HEK293 (cell line): ENCODE results near the gene TMED9.

Source experiments
- CTCF ChIA-PET: fragments of 350-600 bp; formaldehyde crosslinking; extraction: SDS; loops from one replicate; lab custom pipeline; 2021; ENCODE audit warnings: antibody characterized with exemption; lab: Yijun Ruan, JAX
- POLR2A ChIA-PET: fragments of 300-600 bp; formaldehyde crosslinking; extraction: SDS; loops from one replicate; lab custom pipeline; 2020; ENCODE audit warnings: antibody characterized with exemption, inconsistent platforms; lab: Yijun Ruan, JAX
- H3K27ac ChIP-seq: fragments of 200-500 bp; sonication (Bioruptor generic); 2 replicates; pipeline ENCODE4 v1.5.1; 2014; ENCODE audit warnings: low read depth, low read length, control low read depth, inconsistent platforms; ENCODE audit errors: extremely low read depth
- H3K36me3 ChIP-seq, 2 experiments: fragments of 200-500 bp in 1 of 2; sonication (Bioruptor generic) in 1 of 2; 1 replicate in 1 of 2; 2 replicates in 1 of 2; pipeline ENCODE4 v1.5.1; 2014 to 2017; ENCODE audit warnings: inconsistent platforms in 2 of 2, low read length in 2 of 2; ENCODE audit not compliant: control insufficient read depth in 2 of 2, insufficient read depth in 1 of 2
- H3K4me1 ChIP-seq: fragments of 200-500 bp; sonication (Bioruptor generic); 2 replicates; pipeline ENCODE4 v1.5.1; 2014; ENCODE audit warnings: mild to moderate bottlenecking, low read length, inconsistent platforms; ENCODE audit not compliant: control insufficient read depth, insufficient read depth
- H3K4me3 ChIP-seq: 2 replicates; pipeline ENCODE4 v1.5.1; 2011; ENCODE audit warnings: low read depth, mild to moderate bottlenecking, control low read depth, low read length, moderate library complexity
- H3K9me3 ChIP-seq: fragments of 200-500 bp; sonication (Bioruptor generic); 2 replicates; pipeline ENCODE4 v1.5.1; 2014; ENCODE audit warnings: low read depth, low read length, inconsistent platforms; ENCODE audit not compliant: control insufficient read depth, insufficient read depth
- GLI2 ChIP-seq: fragments of 450-650 bp; formaldehyde crosslinking; IDR thresholded peaks from 2 replicates; pipeline ENCODE4; 2017; ENCODE audit warnings: missing biosample characterization, missing genetic modification characterization, low read depth, borderline replicate concordance
- KLF7 ChIP-seq: fragments of 450-650 bp; formaldehyde crosslinking; IDR thresholded peaks from 2 replicates; pipeline ENCODE4 v1.5.1; 2016; ENCODE audit warnings: missing biosample characterization, missing genetic modification characterization, borderline replicate concordance
- OVOL3 ChIP-seq: fragments of 450-650 bp; formaldehyde crosslinking; IDR thresholded peaks from 2 replicates; pipeline ENCODE4 v1.5.1; 2016; ENCODE audit warnings: missing biosample characterization, missing genetic modification characterization
- SCRT2 ChIP-seq: fragments of 450-650 bp; formaldehyde crosslinking; IDR thresholded peaks from 2 replicates; pipeline ENCODE4 v1.5.1; 2016; ENCODE audit warnings: missing biosample characterization, missing genetic modification characterization
- SP2 ChIP-seq: fragments of 450-650 bp; formaldehyde crosslinking; IDR thresholded peaks from 2 replicates; pipeline ENCODE4 v1.5.1; 2016; ENCODE audit warnings: missing biosample characterization, missing genetic modification characterization
- ZBTB10 ChIP-seq: fragments of 450-650 bp; formaldehyde crosslinking; IDR thresholded peaks from 2 replicates; pipeline ENCODE4 v1.5.1; 2016; ENCODE audit warnings: missing biosample characterization, missing genetic modification characterization
- ZNF132 ChIP-seq: fragments of 450-650 bp; formaldehyde crosslinking; IDR thresholded peaks from 2 replicates; pipeline ENCODE4 v1.5.1; 2017; ENCODE audit warnings: missing biosample characterization, missing genetic modification characterization, borderline replicate concordance
- ZNF138 ChIP-seq: fragments of 450-650 bp; formaldehyde crosslinking; IDR thresholded peaks from 2 replicates; pipeline ENCODE4 v1.5.1; 2016; ENCODE audit warnings: missing biosample characterization, missing genetic modification characterization, borderline replicate concordance
- ZNF16 ChIP-seq: fragments of 450-650 bp; formaldehyde crosslinking; IDR thresholded peaks from 2 replicates; pipeline ENCODE4 v1.5.1; 2016; ENCODE audit warnings: low read depth, missing biosample characterization, missing genetic modification characterization
- ZNF184 ChIP-seq: fragments of 450-650 bp; IDR thresholded peaks from 2 replicates; pipeline ENCODE4 v1.5.1; 2018; ENCODE audit warnings: missing biosample characterization, mild to moderate bottlenecking, missing genetic modification characterization
- ZNF394 ChIP-seq: fragments of 450-650 bp; formaldehyde crosslinking; IDR thresholded peaks from 2 replicates; pipeline ENCODE4 v1.5.1; 2016; ENCODE audit warnings: missing biosample characterization, missing genetic modification characterization, mild to moderate bottlenecking, moderate library complexity, borderline replicate concordance
- ZNF404 ChIP-seq: fragments of 450-650 bp; formaldehyde crosslinking; IDR thresholded peaks from 2 replicates; pipeline ENCODE4 v1.5.1; 2017; ENCODE audit warnings: missing biosample characterization, missing genetic modification characterization
- ZNF48 ChIP-seq: fragments of 450-650 bp; formaldehyde crosslinking; IDR thresholded peaks from 2 replicates; pipeline ENCODE4 v1.5.1; 2016; ENCODE audit warnings: missing biosample characterization, missing genetic modification characterization
- ZNF514 ChIP-seq: fragments of 450-650 bp; formaldehyde crosslinking; IDR thresholded peaks from 2 replicates; pipeline ENCODE4 v1.5.1; 2016; ENCODE audit warnings: missing biosample characterization, missing genetic modification characterization
- ZNF518A ChIP-seq: fragments of 450-650 bp; formaldehyde crosslinking; conservative IDR thresholded peaks from 2 replicates; pipeline ENCODE4 v1.5.1; 2016; ENCODE audit warnings: low read depth, missing biosample characterization, missing genetic modification characterization
- ZNF530 ChIP-seq: fragments of 450-650 bp; formaldehyde crosslinking; IDR thresholded peaks from 2 replicates; pipeline ENCODE4 v1.5.1; 2016; ENCODE audit warnings: low read depth, missing biosample characterization, missing genetic modification characterization
- ZNF555 ChIP-seq: fragments of 450-650 bp; formaldehyde crosslinking; conservative IDR thresholded peaks from 2 replicates; pipeline ENCODE4 v1.5.1; 2017; ENCODE audit warnings: missing biosample characterization, mild to moderate bottlenecking, missing genetic modification characterization, inconsistent platforms
- ZNF660 ChIP-seq: fragments of 450-650 bp; IDR thresholded peaks from 2 replicates; pipeline ENCODE4 v1.5.1; 2018; ENCODE audit warnings: missing biosample characterization, mild to moderate bottlenecking, missing genetic modification characterization
- ZNF837 ChIP-seq: fragments of 450-650 bp; formaldehyde crosslinking; IDR thresholded peaks from 2 replicates; pipeline ENCODE4 v1.5.1; 2016; ENCODE audit warnings: missing biosample characterization, missing genetic modification characterization
- ZXDB ChIP-seq: fragments of 450-650 bp; formaldehyde crosslinking; IDR thresholded peaks from 2 replicates; pipeline ENCODE4 v1.5.1; 2016; ENCODE audit warnings: missing biosample characterization, missing genetic modification characterization
- TF ChIP-seq, protein P1 (sequence below): fragments of 450-650 bp; formaldehyde crosslinking; IDR thresholded peaks from 2 replicates; pipeline ENCODE4 v1.5.1; 2016; ENCODE audit warnings: missing biosample characterization, missing genetic modification characterization

Gene TMED9

DNA sequence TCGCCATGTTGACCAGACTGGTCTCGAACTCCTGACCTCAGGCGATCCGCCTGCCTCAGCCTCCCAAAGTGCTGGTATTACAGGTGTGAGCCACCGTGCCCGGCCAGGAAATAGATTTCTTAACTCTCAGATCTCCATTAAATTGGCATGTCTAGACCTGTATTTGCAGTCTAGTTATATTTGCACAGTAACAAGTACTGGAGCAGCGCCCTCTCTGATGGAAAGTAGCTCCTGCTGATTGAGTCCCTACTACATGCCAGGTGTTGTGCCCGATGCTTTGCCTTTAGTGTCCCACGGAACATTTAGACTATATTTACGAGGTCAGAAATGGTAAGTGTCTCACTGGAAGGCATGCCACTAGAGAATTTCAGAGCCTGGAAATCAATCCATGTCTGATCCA, 15.8 kb upstream of the TMED9 start:
- no peak overlapping the region for H3K4me3 ChIP-seq
- H3K4me1 ChIP-seq: no peaks in the 10 kb centered on the region
- H3K36me3 ChIP-seq: no peaks in the 10 kb centered on the region
- no peak for TF ChIP-seq ZNF514
- no peak for TF ChIP-seq ZNF394
- TF ChIP-seq KLF7 (tag by site-specific recombination): no peak
- TF ChIP-seq, protein P1, sequence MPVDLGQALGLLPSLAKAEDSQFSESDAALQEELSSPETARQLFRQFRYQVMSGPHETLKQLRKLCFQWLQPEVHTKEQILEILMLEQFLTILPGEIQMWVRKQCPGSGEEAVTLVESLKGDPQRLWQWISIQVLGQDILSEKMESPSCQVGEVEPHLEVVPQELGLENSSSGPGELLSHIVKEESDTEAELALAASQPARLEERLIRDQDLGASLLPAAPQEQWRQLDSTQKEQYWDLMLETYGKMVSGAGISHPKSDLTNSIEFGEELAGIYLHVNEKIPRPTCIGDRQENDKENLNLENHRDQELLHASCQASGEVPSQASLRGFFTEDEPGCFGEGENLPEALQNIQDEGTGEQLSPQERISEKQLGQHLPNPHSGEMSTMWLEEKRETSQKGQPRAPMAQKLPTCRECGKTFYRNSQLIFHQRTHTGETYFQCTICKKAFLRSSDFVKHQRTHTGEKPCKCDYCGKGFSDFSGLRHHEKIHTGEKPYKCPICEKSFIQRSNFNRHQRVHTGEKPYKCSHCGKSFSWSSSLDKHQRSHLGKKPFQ (tag by site-specific recombination): no peak
- TF ChIP-seq ZNF555 (tag by site-specific recombination): no peak
- no peak for TF ChIP-seq ZNF530 (tag by site-specific recombination)
- TF ChIP-seq ZNF660 (tag by site-specific recombination): no peak
- no peak for TF ChIP-seq ZNF48 (tag by site-specific recombination)
- TF ChIP-seq OVOL3 (tag by site-specific recombination): no peak
- no peak for TF ChIP-seq ZNF837
- TF ChIP-seq ZNF404 (tag by site-specific recombination): no peak
- TF ChIP-seq ZNF184 (tag by site-specific recombination): no peak
- TF ChIP-seq, all 188 proteins: peak for 0
- Histone ChIP-seq H3K9me3 (no peaks in the 10 kb centered on the region), H3K27ac (no peak overlapping the region)
- ChIA-PET POLR2A (no interaction called here), CTCF (interaction anchor here (0.6 to 1.8 kb wide), 6 partner anchors 12 to 1189 kb away, joined by 3 to 7 read pairs (median 3); no protein-coding TSS in a partner anchor)

DNA sequence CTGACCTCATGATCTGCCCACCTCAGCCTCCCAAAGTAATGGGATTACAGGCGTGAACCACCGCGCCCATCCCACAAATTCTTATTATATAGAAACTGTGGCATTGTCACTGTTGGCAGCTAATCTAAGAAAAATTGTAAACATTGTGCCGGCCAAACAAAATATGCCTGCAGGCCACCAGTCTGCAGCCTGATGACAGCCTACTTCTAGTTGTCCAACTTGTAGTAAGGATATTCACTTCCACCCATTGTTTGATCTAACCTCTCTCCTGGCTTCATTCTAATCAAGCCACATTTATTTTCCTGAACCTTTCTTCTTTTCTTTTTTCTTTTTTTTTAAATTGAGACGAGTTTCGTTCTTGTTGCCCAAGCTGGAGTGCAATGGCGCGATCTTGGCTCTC, 13.7 kb upstream of the TMED9 start:
- Histone ChIP-seq H3K4me1 (no peaks in the 10 kb centered on the region), H3K4me3 (no peak overlapping the region), H3K27ac (no peak overlapping the region), H3K36me3 (no peaks in the 10 kb centered on the region), H3K9me3 (no peaks in the 10 kb centered on the region)
- POLR2A ChIA-PET: no interaction called here
- CTCF ChIA-PET: interaction anchor here (0.6 to 0.8 kb wide), 2 partner anchors 462 to 465 kb away, joined by 3 read pairs; no protein-coding TSS in a partner anchor
- TF ChIP-seq ZNF132 (tag by site-specific recombination): no peak
- no peak for TF ChIP-seq ZNF518A (tag by site-specific recombination)
- TF ChIP-seq ZBTB10 (tag by site-specific recombination): no peak
- TF ChIP-seq SCRT2: no peak
- TF ChIP-seq ZNF48 (tag by site-specific recombination): no peak
- TF ChIP-seq ZNF16: no peak
- TF ChIP-seq GLI2: no peak
- no peak for TF ChIP-seq ZXDB (tag by site-specific recombination)
- no peak for TF ChIP-seq ZNF138 (tag by site-specific recombination)
- no peak for TF ChIP-seq SP2
